Activated CD4-positive, CD25-positive, alpha-beta regulatory T cell treated with anti-CD3 and anti-CD28 coated beads, Interleukin-2, amount 50 U/mL, for 16 hours (primary cell): ENCODE results near the gene GPX4.

ENCODE experiments used
- DNase-seq: peaks from one replicate; pipeline ENCODE4 v3.0.0-alpha.2; 2020; ENCODE audit warnings: low read depth, low spot score

Gene GPX4

GRCh38 chr19:1102407-1103131 lies 1.2 kb upstream of the GPX4 start:
- no peak for DNase-seq

DNA sequence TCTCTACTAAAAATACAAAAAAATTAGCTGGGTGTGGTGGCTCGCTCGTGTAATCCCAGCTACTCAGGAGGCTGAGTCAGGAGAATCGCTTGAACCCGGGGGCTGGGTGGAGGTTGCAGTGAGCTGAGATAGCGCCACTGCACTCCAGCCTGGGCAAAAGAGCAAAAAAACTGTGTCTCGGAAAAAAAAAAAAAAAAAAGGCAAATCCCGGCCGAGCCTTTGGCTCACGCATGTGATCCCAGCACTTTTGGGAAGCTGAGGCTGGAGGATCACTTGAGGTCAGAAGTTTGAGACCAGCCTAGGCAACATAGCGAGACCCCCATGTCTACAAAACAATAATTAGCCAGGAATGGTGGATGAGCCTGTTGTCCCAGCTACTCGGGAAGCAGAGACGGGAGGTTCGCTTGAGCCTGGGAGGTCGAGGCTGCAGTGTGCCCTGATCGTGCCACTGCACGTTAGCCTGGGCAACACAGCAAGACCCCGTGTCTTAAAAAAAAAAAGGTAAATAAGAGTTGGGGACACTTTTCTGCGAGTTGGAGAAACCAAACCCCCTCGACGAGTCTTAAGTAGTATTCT lies 574 bp upstream of the GPX4 start:
- no peak for DNase-seq

DNA sequence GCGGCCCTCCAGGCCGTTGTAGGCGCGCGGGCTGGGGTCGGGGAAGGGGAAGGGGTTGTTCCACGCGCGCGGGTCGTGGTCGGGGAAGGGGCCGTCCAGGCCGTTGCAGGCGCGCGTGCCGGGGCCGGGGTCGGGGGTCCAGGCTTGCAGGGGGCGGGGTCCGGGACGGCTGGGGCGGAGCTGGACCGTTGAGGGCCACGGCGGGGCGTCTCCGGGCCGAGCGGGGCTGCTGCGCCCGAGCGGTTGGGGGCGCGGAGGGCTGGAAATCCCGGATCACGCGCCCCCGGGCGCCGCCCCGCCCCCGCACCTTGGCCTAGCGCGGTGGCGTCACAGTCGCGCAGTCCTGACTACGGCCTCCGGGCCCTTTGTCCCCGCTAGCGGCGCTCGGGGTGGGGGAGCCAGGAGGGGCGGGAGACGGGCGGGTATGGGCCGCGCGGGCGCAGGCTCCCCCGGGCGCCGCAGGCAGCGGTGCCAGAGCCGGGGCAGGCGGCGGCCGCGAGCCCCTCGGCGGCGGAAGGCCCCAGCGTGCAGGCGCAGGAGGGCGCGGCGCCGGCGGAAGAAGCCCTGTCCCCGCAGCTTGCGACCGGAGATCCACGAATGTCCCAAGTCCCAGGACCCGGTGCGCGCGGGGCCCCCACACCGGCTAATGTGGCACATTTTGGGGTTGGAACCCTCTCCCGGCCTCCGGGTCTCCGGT lies 665 bp downstream of the GPX4 start:
- DNase-seq: peak; percentile 49

GRCh38 chr19:1105008-1105872 lies 1.4 kb downstream of the GPX4 start:
- DNase-seq: no peak

DNA sequence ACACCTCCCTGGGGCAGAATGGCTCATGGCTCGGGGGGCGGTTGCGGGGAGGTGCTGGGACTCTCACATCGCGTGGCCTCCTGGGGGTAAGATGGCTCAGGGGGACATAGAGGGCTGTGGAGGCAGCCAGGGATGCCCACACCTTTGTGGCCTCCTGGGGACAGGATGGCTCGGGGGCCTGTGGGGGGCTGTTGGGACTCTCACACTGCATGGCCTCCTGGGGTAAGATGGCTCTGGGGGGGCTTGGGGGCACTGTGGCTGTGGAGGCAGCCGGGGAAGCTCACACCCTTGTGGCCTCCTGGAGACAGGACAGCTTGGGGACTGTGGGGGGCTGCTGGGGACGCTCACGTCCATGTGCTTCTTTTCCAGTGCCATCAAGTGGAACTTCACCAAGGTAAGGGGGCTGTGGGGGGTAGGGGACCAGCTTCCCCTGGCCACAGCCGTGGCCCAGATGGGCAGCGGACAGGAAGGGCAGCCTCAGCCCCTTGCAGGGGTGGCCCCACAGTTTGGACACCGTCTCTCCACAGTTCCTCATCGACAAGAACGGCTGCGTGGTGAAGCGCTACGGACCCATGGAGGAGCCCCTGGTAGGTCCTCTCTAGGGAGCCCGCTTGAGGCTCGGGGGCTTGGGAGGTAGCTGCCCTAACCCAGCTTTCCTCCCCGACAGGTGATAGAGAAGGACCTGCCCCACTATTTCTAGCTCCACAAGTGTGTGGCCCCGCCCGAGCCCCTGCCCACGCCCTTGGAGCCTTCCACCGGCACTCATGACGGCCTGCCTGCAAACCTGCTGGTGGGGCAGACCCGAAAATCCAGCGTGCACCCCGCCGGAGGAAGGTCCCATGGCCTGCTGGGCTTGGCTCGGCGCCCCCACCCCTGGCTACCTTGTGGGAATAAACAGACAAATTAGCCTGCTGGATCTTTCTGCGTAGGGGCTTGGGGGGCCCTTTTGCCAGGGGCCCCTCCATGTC lies 2.4 kb downstream of the GPX4 start:
- no peak for DNase-seq

- DNase-seq: no peak
Measured at GRCh38 chr19:1106841-1107660, 3.3 kb downstream of the GPX4 start.

DNA sequence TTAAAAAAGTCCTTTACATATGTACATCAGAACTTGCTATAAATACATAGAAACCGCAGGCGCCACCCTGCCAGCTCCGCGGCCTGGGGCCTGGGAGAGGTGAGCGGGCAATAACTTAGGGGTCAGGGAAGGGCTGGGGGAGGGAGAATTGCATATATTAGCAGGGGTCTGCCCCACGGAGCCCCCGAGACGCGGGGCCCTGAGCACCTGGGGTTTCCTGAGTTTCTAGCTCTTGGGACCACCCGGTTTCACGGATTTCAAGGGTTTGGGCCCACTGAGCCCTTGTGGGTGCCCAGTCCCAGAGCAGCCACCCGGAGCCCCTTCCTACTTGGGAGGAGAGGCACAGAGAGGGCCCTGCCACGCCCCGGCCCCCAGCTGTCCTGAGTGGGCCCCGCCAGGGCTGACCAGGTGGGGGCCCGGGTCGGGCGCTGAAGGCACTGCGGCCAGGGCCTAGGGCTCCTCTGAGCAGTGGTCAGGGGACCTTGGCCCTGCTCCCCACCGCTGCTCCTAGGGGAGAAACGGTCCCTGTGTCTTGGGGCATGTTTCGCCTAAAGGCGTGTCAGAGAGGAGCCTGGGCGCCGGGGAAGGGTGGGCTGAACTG lies 4.0 kb downstream of the GPX4 start:
- DNase-seq: no peak

GRCh38 chr19:1108291-1109031 lies 4.7 kb downstream of the GPX4 start:
- DNase-seq: no peak

- no peak for DNase-seq
Measured at GRCh38 chr19:1109032-1109551, 5.3 kb downstream of the GPX4 start.

GRCh38 chr19:1109697-1110671 lies 6.2 kb downstream of the GPX4 start:
- DNase-seq: no peak

GRCh38 chr19:1110809-1111640 lies 7.2 kb downstream of the GPX4 start:
- no peak for DNase-seq

- no peak for DNase-seq
Measured at GRCh38 chr19:1111641-1112267, 8.0 kb downstream of the GPX4 start.

DNA sequence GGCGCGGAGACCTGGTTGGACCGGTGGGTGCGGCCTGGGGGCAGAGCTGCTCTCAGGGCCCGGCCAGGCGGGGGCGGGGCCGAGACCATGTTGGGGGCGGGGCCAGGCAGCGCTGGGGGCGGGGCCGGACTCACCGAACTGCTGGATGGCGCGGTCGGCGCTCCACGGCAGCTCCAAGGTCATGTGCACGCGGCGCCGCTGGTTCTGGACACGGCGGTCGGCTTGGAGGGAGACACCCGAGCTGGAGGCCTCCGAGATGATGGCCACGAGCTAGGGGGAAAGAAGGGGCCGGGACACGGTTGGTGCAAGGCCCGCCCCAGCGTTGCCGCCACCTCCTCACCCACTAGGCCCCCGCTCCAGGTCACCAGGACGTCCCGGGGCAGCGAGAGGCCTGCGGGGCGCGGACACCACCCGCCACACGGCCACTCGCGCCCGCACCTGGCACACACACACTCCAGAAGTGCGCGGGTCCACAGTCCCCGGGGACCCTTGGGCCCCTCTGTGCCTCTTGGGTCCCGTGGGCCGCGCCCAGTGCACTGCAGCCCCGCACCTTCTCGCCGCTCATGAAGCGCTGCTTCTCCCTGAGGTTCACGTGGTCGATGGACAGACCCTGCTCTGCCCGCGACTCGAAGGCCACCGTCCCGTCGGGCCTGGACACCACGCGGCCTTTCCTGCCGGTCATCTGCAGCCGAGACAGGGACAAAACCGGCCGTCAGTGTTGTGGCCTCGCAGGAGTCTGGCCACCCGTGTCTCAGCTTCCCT lies 8.7 kb downstream of the GPX4 start:
- no peak for DNase-seq

DNA sequence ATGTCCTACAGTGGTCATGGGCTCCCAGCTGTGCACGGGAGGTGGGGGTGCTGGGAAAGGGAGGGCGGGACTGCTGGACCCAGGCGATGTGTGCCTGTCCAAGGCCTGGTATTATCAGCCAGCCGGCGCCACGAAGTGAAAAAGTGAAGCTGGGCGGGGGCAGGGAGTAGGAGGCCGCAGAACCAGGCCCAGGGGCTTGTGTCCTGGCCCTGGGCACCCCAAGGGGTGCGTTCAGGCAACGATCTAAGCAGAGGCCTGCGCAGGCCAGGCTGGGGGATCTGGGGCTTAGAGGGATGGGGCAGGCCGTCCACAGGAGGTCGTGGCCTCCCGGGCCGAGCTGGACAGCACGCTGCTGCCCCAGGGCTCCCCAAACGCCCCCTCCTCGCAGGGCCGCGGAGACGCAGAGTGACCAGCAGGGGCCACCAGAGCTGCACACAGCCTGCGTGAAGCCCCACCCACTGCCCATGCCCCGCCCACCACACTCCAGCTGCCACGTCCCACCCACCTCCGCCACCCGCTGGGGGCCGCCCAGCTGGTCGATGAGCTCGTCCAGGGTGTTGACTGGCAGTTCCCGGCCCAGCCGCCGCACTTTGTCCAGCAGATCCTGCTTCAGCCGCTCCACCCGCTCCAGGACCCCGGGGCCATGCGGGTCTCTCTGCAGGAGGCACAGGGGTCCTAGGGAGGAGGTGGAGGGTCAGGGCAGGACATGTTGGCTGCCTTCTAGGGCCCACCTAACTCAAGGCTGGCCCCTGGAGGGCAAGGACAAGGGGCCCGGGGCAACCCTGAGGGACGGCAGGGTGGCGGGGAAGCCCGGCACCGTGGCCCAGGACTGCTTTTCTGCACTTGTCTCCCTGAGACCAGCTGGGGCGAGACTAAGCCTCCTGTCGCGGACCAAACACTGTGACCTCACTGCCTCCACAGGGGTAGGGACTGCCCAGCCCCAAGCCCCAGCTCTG lies 9.5 kb downstream of the GPX4 start:
- DNase-seq: no peak
